ENCODE data around the gene MYO15A. TPM values are rescaled to one million over a fixed set of nuclear protein-coding genes. Genes with fewer than 3 reads are reported as not detected.

MYO15A gene
- total RNA-seq, 2 experiments from 2014 or later = 0.98 to 1.4 TPM

- H4K20me1 ChIP-seq (ENCODE audit: insufficient read depth, low read length) = no peaks in the 10 kb centered on the region
- TF ChIP-seq EZH2phosphoT487 (IDR thresholded peaks at IDR 0.05; ENCODE audit: borderline replicate concordance, low read depth, low read length) (no peak), CTCF (conservative IDR thresholded peaks at IDR 0.05; ENCODE audit: low read length) (no peak)
- no peaks in the 10 kb centered on the region for H3K4me1 ChIP-seq (ENCODE audit: insufficient read depth, low read length, poor library complexity, severe bottlenecking)
- no TSS peak for BruUV-seq (replicated peaks)
- no peaks in the 10 kb centered on the region for H3K9me3 ChIP-seq (ENCODE audit: low read length)
- H3K9me2 ChIP-seq (ENCODE audit: insufficient read depth, low read length) = no peaks in the 10 kb centered on the region
- no peak overlapping the region for H2AFZ ChIP-seq (ENCODE audit: low read length)
- no peak overlapping the region for H3K4me3 ChIP-seq (ENCODE audit: low read depth, low read length, poor library complexity, severe bottlenecking)
- ChIA-PET POLR2A (interaction anchor here (0.9 kb wide), 1 partner anchor 15 kb away, joined by 3 read pairs; no protein-coding TSS in a partner anchor), CTCF (ENCODE audit: unreplicated experiment) (no interaction called here)
- H3K36me3 ChIP-seq (ENCODE audit: insufficient read depth, low read length) = no peaks in the 10 kb centered on the region
- no peak for DNase-seq (ENCODE audit: low spot score)
- intact Hi-C loops (cut with micrococcal nuclease; ENCODE audit: unreplicated experiment) = no loop called here
- no peaks in the 10 kb centered on the region for H3K79me2 ChIP-seq (ENCODE audit: insufficient read depth, low read depth, low read length)
- H3K27ac ChIP-seq (ENCODE audit: low read depth, low read length, poor library complexity, severe bottlenecking) = no peak overlapping the region
- H3K4me2 ChIP-seq (ENCODE audit: low read length) = no peak overlapping the region
These were observed 29.7 kb downstream of the MYO15A start for GRCh38 chr17:18138065-18138749.

- no peak overlapping the region for H3K4me2 ChIP-seq (ENCODE audit: low read length)
- ChIA-PET CTCF (ENCODE audit: unreplicated experiment) (no interaction called here), POLR2A (interaction anchor here (0.9 kb wide), 1 partner anchor 14 kb away, joined by 3 read pairs; no protein-coding TSS in a partner anchor)
- no TSS peak for BruUV-seq (replicated peaks)
- H3K36me3 ChIP-seq (ENCODE audit: insufficient read depth, low read length) = no peaks in the 10 kb centered on the region
- no peak for DNase-seq (ENCODE audit: low spot score)
- H2AFZ ChIP-seq (ENCODE audit: low read length) = no peak overlapping the region
- TF ChIP-seq EZH2phosphoT487 (IDR thresholded peaks at IDR 0.05; ENCODE audit: borderline replicate concordance, low read depth, low read length) (no peak), CTCF (conservative IDR thresholded peaks at IDR 0.05; ENCODE audit: low read length) (no peak)
- H3K27ac ChIP-seq (ENCODE audit: low read depth, low read length, poor library complexity, severe bottlenecking) = no peak overlapping the region
- H4K20me1 ChIP-seq (ENCODE audit: insufficient read depth, low read length) = no peaks in the 10 kb centered on the region
- no peaks in the 10 kb centered on the region for H3K9me2 ChIP-seq (ENCODE audit: insufficient read depth, low read length)
- no peaks in the 10 kb centered on the region for H3K4me1 ChIP-seq (ENCODE audit: insufficient read depth, low read length, poor library complexity, severe bottlenecking)
- H3K4me3 ChIP-seq (ENCODE audit: low read depth, low read length, poor library complexity, severe bottlenecking) = no peak overlapping the region
- no peaks in the 10 kb centered on the region for H3K9me3 ChIP-seq (ENCODE audit: low read length)
- H3K79me2 ChIP-seq (ENCODE audit: insufficient read depth, low read depth, low read length) = no peaks in the 10 kb centered on the region
- intact Hi-C loops (cut with micrococcal nuclease; ENCODE audit: unreplicated experiment) = no loop called here
These were observed 30.5 kb downstream of the MYO15A start for GRCh38 chr17:18139092-18139491.

GRCh38 chr17:18139498-18139897, 30.9 kb downstream of the MYO15A start:
- H3K4me1 ChIP-seq (ENCODE audit: insufficient read depth, low read length, poor library complexity, severe bottlenecking) = no peaks in the 10 kb centered on the region
- no peak for DNase-seq (ENCODE audit: low spot score)
- H3K9me3 ChIP-seq (ENCODE audit: low read length) = no peaks in the 10 kb centered on the region
- TF ChIP-seq EZH2phosphoT487 (IDR thresholded peaks at IDR 0.05; ENCODE audit: borderline replicate concordance, low read depth, low read length) (no peak), CTCF (conservative IDR thresholded peaks at IDR 0.05; ENCODE audit: low read length) (no peak)
- no peak overlapping the region for H3K27ac ChIP-seq (ENCODE audit: low read depth, low read length, poor library complexity, severe bottlenecking)
- BruUV-seq (replicated peaks) = no TSS peak
- ChIA-PET POLR2A (interaction anchor here (0.9 kb wide), 1 partner anchor 14 kb away, joined by 3 read pairs; no protein-coding TSS in a partner anchor), CTCF (ENCODE audit: unreplicated experiment) (interaction anchor here (1.0 kb wide), 1 partner anchor 32 kb away, joined by 3 read pairs; no protein-coding TSS in a partner anchor)
- no peaks in the 10 kb centered on the region for H3K79me2 ChIP-seq (ENCODE audit: insufficient read depth, low read depth, low read length)
- no peaks in the 10 kb centered on the region for H4K20me1 ChIP-seq (ENCODE audit: insufficient read depth, low read length)
- H3K4me2 ChIP-seq (ENCODE audit: low read length) = no peak overlapping the region
- intact Hi-C loops (cut with micrococcal nuclease; ENCODE audit: unreplicated experiment) = no loop called here
- H2AFZ ChIP-seq (ENCODE audit: low read length) = no peak overlapping the region
- H3K4me3 ChIP-seq (ENCODE audit: low read depth, low read length, poor library complexity, severe bottlenecking) = no peak overlapping the region
- H3K9me2 ChIP-seq (ENCODE audit: insufficient read depth, low read length) = no peaks in the 10 kb centered on the region
- no peaks in the 10 kb centered on the region for H3K36me3 ChIP-seq (ENCODE audit: insufficient read depth, low read length)
